HT1080 (cell line): ENCODE results near the gene WNT2. TPM values are rescaled to one million over a fixed set of nuclear protein-coding genes. Genes with fewer than 3 reads are reported as not detected.
"Not testable (repeated sequence)": the region's sequence is repeated elsewhere in the genome, so short reads cannot be mapped to it uniquely, and the experiment has no call there.

Source experiments
- DNase-seq: peaks from one replicate; pipeline ENCODE4 v3.0.0-alpha.2; 2015; ENCODE audit warnings: low read depth
- total RNA-seq: library from RNA; depleted of rRNA; stranded (reverse); fragments of >200 nt; shearing (Covaris generic); gene quantifications from 2 replicates; pipeline ENCODE4 v1.2.3, GENCODE V29; 2014

WNT2 gene
- total RNA-seq, 1 experiment from 2014 or later: not detected

DNA sequence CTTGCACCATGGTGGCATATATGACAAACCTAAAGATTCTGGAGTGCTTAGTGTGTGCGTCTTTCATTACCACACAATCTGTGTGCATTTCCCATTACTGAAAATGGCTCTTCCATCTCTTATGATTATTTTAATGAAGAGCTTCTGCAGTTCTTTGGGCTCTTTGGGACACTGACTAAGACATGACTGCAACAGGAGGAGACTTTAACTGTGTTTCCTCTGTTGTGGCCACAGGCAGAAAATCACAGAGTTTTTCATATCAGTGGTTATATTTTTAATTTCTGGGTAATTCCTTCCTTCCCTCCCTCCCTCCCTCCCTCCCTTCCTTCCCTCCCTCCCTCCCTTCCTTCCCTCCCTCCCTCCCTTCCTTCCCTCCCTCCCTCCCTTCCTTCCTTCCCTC is 58.1 kb downstream of the WNT2 start:
- no peak for DNase-seq

DNA sequence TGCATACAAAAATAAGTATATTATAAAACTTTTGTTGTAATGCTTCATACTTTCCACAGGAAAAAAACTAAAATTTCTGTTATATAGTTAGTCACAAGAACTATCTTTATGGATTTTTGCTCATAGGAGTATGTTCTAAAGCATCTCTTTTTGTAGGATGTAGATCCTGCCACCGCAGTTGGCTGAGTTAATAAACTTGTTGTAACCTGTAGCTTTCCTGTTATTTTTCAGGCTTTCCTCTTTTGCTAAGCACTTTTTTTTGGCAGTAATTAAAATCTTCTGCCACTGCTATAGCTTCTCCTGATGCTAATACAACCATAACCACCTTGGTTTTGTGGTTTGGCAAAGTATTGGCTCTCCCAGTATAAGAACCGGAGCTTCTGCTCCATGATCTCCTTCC is 60.3 kb downstream of the WNT2 start:
- no peak for DNase-seq

DNA sequence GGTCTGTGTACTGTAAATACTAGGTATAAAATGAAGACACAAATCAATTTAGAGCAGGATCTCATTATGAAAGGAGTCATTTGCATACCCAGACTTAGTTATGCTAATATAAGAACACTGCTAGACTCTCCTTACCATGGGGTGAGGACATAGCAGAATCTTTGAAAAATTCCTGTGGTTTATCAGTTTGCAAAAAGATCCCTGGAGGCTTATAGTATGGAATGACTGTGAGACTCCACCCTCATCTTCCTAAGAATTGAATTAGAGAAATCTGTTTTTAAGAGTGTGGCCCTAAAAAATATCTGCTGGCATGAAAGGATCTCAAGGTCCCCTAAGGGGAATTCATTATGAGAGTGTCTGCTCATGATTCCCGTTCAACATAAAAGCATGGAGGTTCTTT is 63.2 kb downstream of the WNT2 start:
- DNase-seq: no peak

DNA sequence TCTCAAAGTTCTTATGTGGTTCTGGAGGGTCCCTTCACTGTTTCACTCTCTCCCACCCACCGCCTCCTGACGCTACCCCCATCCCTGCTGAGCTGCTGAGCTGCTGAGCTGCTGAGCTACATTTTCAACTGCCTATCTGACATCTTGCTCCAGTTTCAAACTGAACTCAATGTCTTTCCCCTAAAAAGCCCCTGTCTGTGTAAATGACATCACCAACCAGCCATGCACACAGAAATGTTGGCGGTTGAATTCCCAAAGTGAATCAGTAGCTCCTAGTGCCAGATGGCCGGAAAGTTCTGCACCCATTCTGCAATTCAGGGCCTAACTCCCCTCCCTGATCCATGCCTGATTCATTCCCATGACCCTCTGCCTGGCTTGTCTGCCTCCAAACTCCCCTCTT is 71.2 kb downstream of the WNT2 start:
- DNase-seq: peak; percentile 11

DNA sequence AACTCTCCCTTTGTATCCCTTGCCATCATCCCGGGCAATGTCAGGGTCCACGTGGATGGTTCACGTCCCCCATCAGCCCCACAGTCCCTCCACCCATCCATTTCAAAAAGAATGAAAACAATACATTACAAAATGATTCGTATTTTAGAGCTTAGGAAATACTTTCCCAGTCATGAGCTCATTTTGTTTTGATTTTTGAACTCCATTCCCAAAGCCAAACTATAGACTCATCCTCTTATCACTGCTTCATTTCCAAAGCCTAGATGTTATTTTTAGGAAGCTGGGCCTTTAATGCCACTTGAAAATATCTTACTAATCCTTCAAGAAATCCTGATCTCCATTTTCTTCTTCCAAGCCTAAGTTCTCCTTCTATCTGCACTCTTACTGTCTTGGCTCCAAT is 72.1 kb downstream of the WNT2 start:
- no peak for DNase-seq

DNA sequence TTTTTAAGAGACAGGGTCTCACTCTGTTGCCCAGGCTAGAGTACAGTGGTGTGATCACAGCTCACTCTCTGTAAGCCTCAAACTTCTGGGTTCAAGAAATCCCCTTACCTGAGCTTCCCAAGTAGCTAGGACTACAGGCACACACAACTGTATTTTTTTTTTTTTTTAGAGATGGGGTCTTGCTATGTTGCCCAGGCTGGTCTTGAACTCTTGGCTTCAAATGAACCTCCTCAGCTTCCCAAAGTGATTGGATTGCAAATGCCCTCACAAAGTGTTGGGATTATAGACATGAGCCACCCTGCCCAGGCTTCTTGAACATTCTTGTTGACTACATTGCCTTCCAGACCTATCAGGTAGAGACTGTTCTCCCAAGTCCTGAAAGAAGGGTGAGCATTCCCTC is 72.6 kb downstream of the WNT2 start:
- DNase-seq: no peak

DNA sequence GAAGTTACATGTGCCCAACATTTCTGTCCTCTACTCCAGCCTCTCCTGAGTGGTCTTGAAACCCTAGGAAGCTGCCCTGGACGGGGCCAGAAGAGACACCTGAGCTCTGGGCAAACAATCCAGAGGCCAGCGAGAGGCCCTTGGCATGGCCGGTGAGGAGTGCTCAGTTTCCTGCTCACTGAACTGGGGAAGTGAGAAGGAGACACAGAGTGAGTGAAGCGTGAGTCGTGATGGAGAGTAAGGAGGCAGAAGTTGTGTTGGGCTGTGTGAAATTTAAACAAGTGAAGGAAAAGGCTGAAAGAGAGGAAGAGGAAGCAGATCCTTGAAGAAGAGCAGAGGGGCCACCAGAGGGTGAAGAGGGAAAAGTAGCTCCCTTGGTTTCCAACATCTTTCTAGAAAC is 73.2 kb downstream of the WNT2 start:
- DNase-seq: no peak

DNA sequence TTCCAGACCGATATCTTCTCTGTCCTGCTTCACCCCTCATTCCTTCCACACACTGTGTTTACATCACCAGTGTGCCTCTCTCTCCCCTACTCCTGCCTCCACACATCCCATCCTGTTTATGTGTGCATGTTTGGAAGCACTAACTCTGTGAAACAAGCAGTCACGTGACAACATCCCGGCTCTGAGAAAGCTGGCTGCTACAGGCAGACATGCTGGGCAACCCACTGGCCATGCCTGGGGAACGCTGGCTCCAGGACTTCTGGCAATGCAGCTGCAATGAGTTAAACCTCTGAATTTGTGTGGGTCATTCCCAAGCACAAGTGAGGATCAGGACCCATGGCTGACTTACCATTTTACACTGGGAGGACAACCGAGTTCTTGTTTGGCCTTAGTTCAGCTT is 74.0 kb downstream of the WNT2 start:
- no peak for DNase-seq

DNA sequence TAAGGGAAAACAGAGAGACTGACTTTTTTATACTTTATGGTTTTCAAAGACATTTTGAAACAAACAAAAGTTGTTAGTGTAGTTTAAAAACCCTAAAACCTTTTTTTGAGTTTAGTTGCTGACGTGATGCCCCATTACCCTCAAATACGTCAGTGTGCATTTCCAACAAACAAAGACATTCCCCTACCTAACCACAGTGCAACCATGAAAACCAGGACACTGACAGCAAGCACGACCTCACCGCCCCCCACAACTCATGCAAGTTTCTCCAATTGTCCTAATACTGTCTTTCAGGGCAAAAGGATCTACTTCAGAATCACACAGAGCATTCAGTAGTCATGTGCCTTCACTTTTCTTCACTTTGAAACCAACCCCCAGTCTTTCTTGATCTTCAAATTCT is 75.0 kb downstream of the WNT2 start:
- DNase-seq: no peak

DNA sequence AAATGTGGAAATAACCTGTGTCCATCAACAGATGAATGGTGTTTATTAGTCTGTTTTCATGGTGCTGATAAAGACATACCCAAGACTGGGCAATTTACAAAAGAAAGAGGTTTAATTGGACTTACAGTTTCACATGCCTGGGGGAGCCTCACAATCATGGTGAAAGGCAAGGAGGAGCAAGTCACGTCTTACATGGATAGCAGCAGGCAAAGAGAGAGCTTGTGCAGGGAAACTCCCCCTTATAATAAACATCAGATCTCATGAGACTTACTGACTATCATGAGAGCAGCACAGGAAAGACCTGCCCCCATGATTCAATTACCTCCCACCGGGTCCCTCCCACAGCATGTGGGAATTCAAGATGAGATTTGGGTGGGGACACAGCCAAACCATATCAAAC is 77.2 kb downstream of the WNT2 start:
- not testable (repeated sequence) for DNase-seq

DNA sequence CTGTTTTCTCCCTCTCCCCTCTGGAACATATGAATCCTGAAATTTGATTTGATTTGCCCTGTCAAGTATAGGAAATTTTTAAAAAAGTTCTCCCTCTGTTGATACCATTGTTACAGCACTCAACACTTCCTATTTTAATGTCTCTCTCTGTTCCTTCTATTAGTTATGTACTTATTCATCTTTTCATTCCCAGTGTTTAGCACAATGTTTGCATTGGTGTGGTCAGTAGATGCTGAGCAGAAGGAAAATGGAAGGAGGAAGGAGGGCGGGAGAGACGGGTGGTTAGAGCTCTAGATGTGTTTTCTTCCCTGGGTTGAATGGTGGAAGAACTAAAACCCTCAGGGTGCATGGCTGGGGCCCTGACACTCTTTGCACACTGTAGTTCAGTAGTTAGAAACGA is 79.5 kb downstream of the WNT2 start:
- no peak for DNase-seq

DNA sequence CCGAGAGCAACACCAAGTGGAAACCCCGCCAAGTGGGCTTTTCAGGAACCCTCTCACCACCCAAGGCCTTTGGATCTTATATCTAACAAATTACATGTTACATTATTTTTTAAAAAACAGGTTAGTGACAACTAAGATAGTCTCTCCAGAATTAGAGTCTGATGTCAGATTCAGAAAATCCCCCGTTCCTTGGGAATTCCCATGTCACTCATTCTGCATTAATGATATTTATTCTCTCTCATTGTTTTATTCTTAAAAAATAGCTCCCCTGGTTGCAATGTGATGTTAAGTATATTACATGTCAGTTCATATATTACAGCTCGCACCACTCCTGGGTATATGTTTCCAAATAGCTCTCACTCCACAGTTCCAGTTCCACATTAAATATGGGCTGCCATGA is 81.8 kb downstream of the WNT2 start:
- DNase-seq: no peak

DNA sequence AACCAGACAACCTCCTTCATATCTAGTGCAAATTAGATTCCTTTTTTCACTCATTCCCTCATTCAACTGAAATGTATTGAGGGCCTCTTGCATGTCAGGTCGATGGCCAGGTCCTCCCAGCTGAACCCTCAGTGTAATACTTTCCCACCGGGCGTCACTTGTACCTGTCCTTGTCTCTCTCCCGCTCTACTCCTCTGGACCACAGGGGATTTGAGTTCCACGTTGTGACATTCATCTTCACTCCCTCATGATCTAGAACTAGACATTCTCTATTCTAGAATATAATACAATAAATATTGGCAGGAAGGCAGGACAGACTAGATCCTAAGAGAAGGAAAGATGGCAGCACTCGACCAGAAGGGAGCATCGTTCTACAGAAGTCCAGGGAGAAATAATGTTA is 83.9 kb downstream of the WNT2 start:
- no peak for DNase-seq

DNA sequence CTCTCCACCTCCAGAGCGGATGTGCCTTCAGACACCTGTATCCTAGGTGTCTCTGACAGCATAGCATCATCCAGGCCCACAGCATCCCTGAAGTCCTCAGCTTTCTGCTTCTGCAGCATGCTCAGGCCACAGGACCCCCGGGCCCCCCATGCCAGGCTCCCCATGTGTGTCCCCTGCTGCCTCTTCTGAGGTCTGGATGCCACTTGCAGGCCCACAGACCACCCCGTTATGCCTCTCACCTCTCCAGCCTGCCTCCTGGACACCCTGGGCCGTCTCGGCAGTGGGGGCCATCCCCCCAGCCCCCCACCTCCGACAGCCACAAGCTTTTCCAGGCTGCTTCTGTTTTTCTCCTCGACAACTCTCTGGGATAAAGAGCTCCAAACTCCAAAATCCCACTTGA is 84.4 kb downstream of the WNT2 start:
- no peak for DNase-seq

DNA sequence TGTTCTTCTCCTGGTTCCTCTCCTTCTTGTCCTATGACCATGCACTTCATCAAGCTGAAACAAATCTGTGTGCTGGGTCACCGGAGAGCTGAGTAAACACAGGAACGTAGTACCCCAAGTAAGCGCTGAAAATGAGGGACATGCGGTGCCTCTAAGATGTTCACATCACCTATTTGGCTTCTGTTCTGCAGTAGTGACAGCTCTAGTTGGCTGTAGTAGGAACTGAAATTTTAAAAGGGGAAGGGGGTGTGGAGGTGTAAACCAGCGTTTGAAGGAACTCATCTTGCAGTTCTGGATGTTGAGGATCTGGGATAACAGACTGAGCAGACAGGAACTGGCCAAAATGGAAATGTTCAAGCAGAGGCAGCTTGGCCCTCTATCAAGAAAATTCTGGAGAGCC is 85.2 kb downstream of the WNT2 start:
- no peak for DNase-seq

DNA sequence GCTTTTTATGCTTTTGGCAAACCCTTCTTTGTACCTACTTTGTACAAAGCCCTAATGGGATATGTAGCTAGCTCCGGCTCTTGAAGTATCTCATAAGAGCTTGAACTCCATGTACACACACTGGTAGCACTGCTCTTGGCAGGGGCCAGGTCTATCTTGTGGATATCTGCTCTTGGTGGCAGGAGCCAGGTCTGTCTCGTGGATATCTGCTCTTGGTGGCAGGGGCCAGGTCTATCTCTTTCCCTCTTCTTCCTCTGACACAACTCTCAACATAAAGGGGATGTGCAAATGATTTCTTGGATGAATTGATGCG is 91.9 kb downstream of the WNT2 start:
- DNase-seq: no peak

DNA sequence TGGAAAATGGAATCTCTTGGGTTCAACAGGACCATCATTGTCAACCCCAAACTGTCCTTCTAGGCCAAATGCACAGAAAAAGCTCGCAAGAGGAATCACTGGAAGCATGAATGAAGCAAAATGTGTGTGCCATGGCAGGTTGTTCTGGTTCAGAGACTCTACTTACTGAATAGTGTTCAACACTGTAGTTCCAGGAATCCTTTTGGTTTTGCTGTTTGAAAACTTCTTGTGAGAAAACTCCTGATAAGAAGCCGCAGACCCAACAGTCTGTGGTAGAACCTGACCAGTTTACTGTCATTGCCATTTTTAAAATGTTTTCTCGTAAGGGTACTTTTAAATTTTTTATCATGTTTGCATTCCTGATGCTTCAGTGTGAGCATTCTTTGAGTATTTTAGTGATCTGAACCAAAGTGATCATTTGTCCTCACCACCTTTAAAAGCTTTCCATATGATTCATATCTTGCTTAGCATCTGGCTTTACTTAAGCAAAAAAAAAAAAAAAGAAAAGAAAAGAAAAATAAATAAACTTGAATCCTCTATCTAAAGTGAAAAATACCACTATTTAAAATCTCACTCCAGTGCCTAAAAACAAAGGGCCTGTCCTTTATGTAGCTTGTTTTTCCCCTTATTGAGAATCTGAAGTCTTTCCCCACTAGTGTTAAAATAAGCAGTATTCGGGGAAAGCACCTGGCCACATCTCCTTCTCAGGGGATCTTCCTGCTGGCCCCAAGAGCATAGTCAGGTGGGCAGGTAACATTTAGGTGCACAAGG is 92.4 kb downstream of the WNT2 start:
- DNase-seq: no peak

DNA sequence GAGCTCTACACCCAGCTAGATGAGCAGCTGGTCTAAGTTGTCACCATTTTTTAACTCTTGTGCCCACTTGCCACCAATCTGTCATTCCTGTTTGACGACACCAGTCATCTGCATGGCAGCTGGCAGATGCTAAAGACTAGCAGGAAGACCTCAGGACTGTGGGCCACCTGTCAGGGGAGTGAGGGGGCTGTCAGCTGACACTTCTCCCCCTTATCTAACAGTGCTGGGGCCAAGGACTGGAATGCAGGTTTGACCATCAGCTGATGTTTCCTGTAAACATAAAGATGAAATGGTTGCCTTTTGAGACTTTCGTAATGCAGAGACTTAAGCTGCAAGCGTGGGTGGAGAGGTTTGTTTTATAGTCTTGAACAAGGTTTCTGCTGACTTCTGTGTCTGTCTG is 93.5 kb downstream of the WNT2 start:
- no peak for DNase-seq

DNA sequence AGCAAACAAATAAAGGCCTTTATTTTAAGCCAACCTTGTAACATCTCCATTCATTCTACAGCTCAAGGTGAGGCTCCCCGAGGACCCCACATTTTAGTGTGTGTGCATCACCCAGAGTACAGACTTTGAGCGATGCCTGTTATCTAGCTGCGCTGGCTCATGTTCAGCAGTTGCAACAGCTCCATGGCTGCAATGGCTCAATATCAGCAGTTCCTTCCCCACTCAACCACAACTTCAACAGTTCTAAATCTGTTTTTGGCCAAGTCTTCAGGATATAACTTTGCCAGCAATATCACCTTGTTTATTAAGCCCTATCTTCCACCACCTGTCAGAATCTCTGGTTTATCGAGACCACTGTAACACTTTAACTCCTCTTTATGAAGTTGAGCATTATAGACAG is 95.8 kb downstream of the WNT2 start:
- DNase-seq: no peak

DNA sequence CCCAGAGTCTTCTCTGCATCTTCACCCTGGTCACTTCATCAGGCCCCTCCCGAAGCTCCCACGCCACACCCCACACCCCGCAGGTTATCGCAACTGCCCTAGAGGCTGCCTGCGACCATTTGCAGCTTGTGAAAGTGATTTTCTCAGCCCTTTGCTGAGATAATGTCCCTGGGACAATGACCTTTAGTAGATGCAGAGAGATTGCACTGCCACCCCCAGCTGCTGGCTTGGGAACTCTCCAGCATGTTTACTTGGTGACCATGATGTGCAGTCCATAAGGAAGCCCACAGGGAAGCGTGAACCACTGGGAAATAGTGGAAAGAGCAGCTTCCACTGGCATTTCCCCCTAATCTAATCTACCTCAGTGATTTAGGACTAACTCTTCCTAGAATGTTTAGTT is 97.3 kb downstream of the WNT2 start:
- no peak for DNase-seq
